ENCODE results near the gene MAS1. TPM values are rescaled to one million over a fixed set of nuclear protein-coding genes. Genes with fewer than 3 reads are reported as not detected.
"Not testable (repeated sequence)": the region's sequence is repeated elsewhere in the genome, so short reads cannot be mapped to it uniquely, and the experiment has no call there.

The MAS1 gene
- total RNA-seq (2014; rRNA removed; shearing (Covaris generic)) (not detected in 2 replicates), polyA plus RNA-seq (2016; fragmentation: Nextera tagmentation; extraction: Ambion mirVana) (not detected in 2 replicates)

- H3K4me2 ChIP-seq (ENCODE audit: unreplicated experiment) = no peak within 1 kb of the TSS
- no peaks in the 10 kb centered on the region for H3F3A ChIP-seq (ENCODE audit: insufficient read depth)
- no peaks in the 10 kb centered on the region for H4K20me1 ChIP-seq (ENCODE audit: insufficient read depth)
- no peak within 1 kb of the TSS for H3K9ac ChIP-seq
- no peaks in the 10 kb centered on the region for H3K9me3 ChIP-seq (ENCODE audit: low read depth)
- WGBS, 2 experiments (ENCODE audit: low coverage in 1 of 2, low lambda C conversion rate in 2 of 2, missing lambda C conversion rate in 2 of 2) = 34 to 36% methylated on average over 7 of the region's 7 CpGs
- DNase-seq = no peak
- H3K27me3 ChIP-seq (replicated peaks; ENCODE audit: insufficient read depth) = peaks cover 52% of the 10 kb centered on the region
- in situ Hi-C loops (cut with MboI) = no loop called here
- TF ChIP-seq EZH2phosphoT487 (IDR thresholded peaks at IDR 0.05; ENCODE audit: insufficient read depth, low read depth) (no peak), EZH2 (IDR thresholded peaks at IDR 0.05; ENCODE audit: insufficient read depth, poor library complexity, severe bottlenecking) (no peak)
- H2AFZ ChIP-seq = no peak within 1 kb of the TSS
- H3K27ac ChIP-seq = no peak within 1 kb of the TSS
- H3K79me2 ChIP-seq (ENCODE audit: insufficient read depth) = no peaks in the 10 kb centered on the region
- H3K4me3 ChIP-seq = no peak within 1 kb of the TSS
- no peaks in the 10 kb centered on the region for H3K36me3 ChIP-seq (ENCODE audit: low read depth)
- H3K9me2 ChIP-seq (ENCODE audit: insufficient read depth) = no peaks in the 10 kb centered on the region
- no peaks in the 10 kb centered on the region for H3K4me1 ChIP-seq (ENCODE audit: insufficient read depth)
Observed at GRCh38 chr6:159890792-159891191, at the start of gene MAS1. Gene MAS1 (plus strand): TSS chr6:159890988. CDS start chr6:159906956, 15,968 bp downstream.

- TF ChIP-seq EZH2phosphoT487 (IDR thresholded peaks at IDR 0.05; ENCODE audit: insufficient read depth, low read depth) (no peak), EZH2 (IDR thresholded peaks at IDR 0.05; ENCODE audit: insufficient read depth, poor library complexity, severe bottlenecking) (no peak)
- no peaks in the 10 kb centered on the region for H4K20me1 ChIP-seq (ENCODE audit: insufficient read depth)
- H2AFZ ChIP-seq = no peak overlapping the region
- H3K4me2 ChIP-seq (ENCODE audit: unreplicated experiment) = no peak overlapping the region
- H3K27ac ChIP-seq = no peak overlapping the region
- 70 to 78% methylated on average over 4 of the region's 4 CpGs for WGBS, 2 experiments (ENCODE audit: low coverage in 1 of 2, low lambda C conversion rate in 2 of 2, missing lambda C conversion rate in 2 of 2)
- no peaks in the 10 kb centered on the region for H3K9me2 ChIP-seq (ENCODE audit: insufficient read depth)
- in situ Hi-C loops (cut with MboI) = no loop called here
- H3K36me3 ChIP-seq (ENCODE audit: low read depth) = no peaks in the 10 kb centered on the region
- no peaks in the 10 kb centered on the region for H3K4me1 ChIP-seq (ENCODE audit: insufficient read depth)
- no peaks in the 10 kb centered on the region for H3K27me3 ChIP-seq (replicated peaks; ENCODE audit: insufficient read depth)
- H3K9me3 ChIP-seq (ENCODE audit: low read depth) = no peaks in the 10 kb centered on the region
- H3F3A ChIP-seq (ENCODE audit: insufficient read depth) = no peaks in the 10 kb centered on the region
- peak; percentile 38 for DNase-seq
- no peak overlapping the region for H3K9ac ChIP-seq
- no peak overlapping the region for H3K4me3 ChIP-seq
- no peaks in the 10 kb centered on the region for H3K79me2 ChIP-seq (ENCODE audit: insufficient read depth)
Observed at GRCh38 chr6:159842035-159842434, 48.8 kb upstream of the MAS1 start.

- Histone ChIP-seq H3F3A (ENCODE audit: insufficient read depth) (no peaks in the 10 kb centered on the region), H3K4me1 (ENCODE audit: insufficient read depth) (no peaks in the 10 kb centered on the region), H3K79me2 (ENCODE audit: insufficient read depth) (no peaks in the 10 kb centered on the region), H3K4me3 (no peak overlapping the region), H3K27me3 (replicated peaks; ENCODE audit: insufficient read depth) (no peaks in the 10 kb centered on the region), H3K9me3 (ENCODE audit: low read depth) (no peaks in the 10 kb centered on the region), H3K27ac (no peak overlapping the region), H3K4me2 (ENCODE audit: unreplicated experiment) (no peak overlapping the region), H2AFZ (no peak overlapping the region), H3K36me3 (ENCODE audit: low read depth) (no peaks in the 10 kb centered on the region), H4K20me1 (ENCODE audit: insufficient read depth) (no peaks in the 10 kb centered on the region), H3K9ac (no peak overlapping the region), H3K9me2 (ENCODE audit: insufficient read depth) (no peaks in the 10 kb centered on the region)
- 71 to 72% methylated on average over 13 of the region's 13 CpGs for WGBS, 2 experiments (ENCODE audit: low coverage in 1 of 2, low lambda C conversion rate in 2 of 2, missing lambda C conversion rate in 2 of 2)
- in situ Hi-C loops (cut with MboI) = no loop called here
- no peak for TF ChIP-seq EZH2 (IDR thresholded peaks at IDR 0.05; ENCODE audit: insufficient read depth, poor library complexity, severe bottlenecking)
- TF ChIP-seq EZH2phosphoT487 (IDR thresholded peaks at IDR 0.05; ENCODE audit: insufficient read depth, low read depth) = no peak
- DNase-seq = no peak
Observed at GRCh38 chr6:159844737-159845645, 45.8 kb upstream of the MAS1 start.

- H3K4me2 ChIP-seq (ENCODE audit: unreplicated experiment); H3F3A ChIP-seq (ENCODE audit: insufficient read depth); in situ Hi-C loops (cut with MboI); H3K27ac ChIP-seq; H3K9me2 ChIP-seq (ENCODE audit: insufficient read depth); H3K9me3 ChIP-seq (ENCODE audit: low read depth); H3K36me3 ChIP-seq (ENCODE audit: low read depth); H4K20me1 ChIP-seq (ENCODE audit: insufficient read depth); DNase-seq; H2AFZ ChIP-seq; H3K4me1 ChIP-seq (ENCODE audit: insufficient read depth); H3K79me2 ChIP-seq (ENCODE audit: insufficient read depth); H3K27me3 ChIP-seq (replicated peaks; ENCODE audit: insufficient read depth); H3K4me3 ChIP-seq; H3K9ac ChIP-seq: not testable (repeated sequence)
- WGBS, 2 experiments (ENCODE audit: low coverage in 1 of 2, low lambda C conversion rate in 2 of 2, missing lambda C conversion rate in 2 of 2) = 49 to 58% methylated on average over 5 of the region's 5 CpGs
Observed at GRCh38 chr6:159848552-159848951, 42.2 kb upstream of the MAS1 start.

- H3K36me3 ChIP-seq (ENCODE audit: low read depth); H3K9me2 ChIP-seq (ENCODE audit: insufficient read depth); in situ Hi-C loops (cut with MboI); H3K9ac ChIP-seq; H3K4me1 ChIP-seq (ENCODE audit: insufficient read depth); H3K9me3 ChIP-seq (ENCODE audit: low read depth); H2AFZ ChIP-seq; H3K27me3 ChIP-seq (replicated peaks; ENCODE audit: insufficient read depth); H4K20me1 ChIP-seq (ENCODE audit: insufficient read depth); H3F3A ChIP-seq (ENCODE audit: insufficient read depth); H3K27ac ChIP-seq; H3K79me2 ChIP-seq (ENCODE audit: insufficient read depth); H3K4me2 ChIP-seq (ENCODE audit: unreplicated experiment); DNase-seq; H3K4me3 ChIP-seq: not testable (repeated sequence)
- WGBS, 2 experiments (ENCODE audit: low coverage in 1 of 2, low lambda C conversion rate in 2 of 2, missing lambda C conversion rate in 2 of 2) = 85 to 92% methylated on average over 1 of the region's 1 CpG
Observed at GRCh38 chr6:159849851-159850250, 40.9 kb upstream of the MAS1 start.

All from GM23248 (cell line).